ENCODE measurements around the gene TRAF3IP1.

GRCh38 chr2:238441262-238442114 is 121.2 kb downstream of the TRAF3IP1 start:
- TF ChIP-seq CTCF (IDR thresholded peaks at IDR 0.05), result no peak
- no peak for TF ChIP-seq EP300 (IDR thresholded peaks at IDR 0.05)
- TF ChIP-seq POLR2A (IDR thresholded peaks at IDR 0.05), result no peak
- no peak for TF ChIP-seq POLR2AphosphoS5 (IDR thresholded peaks at IDR 0.05)
